Adrenal gland (tissue), 5 donors: Measurements from ENCODE around the gene GET3.

Source experiments
- CTCF ChIP-seq, 6 experiments: fragments of 450-650 bp in 4 of 6; fragments of 200-600 bp in 2 of 6; sonication (generic) in 1 of 6; IDR thresholded peaks; 1 replicate in 5 of 6; 2 replicates in 1 of 6; pipeline versions ENCODE4 v1.5.1 to v1.8.0; 2016 to 2021; ENCODE audit warnings: antibody characterized with exemption in 6 of 6, mild to moderate bottlenecking in 2 of 6, moderate library complexity in 1 of 6
- POLR2A ChIP-seq, 2 donors: fragments of 450-650 bp; IDR thresholded peaks; one replicate each; pipeline ENCODE4 v1.6.1; 2017; ENCODE audit warnings: antibody characterized with exemption in 2 of 2, mild to moderate bottlenecking in 2 of 2, moderate library complexity in 1 of 2
- donor health status: DM: no; HTN: no; CAD: no.

- no peak for TF ChIP-seq CTCF (IDR thresholded peaks at IDR 0.05)
- TF ChIP-seq POLR2A (IDR thresholded peaks at IDR 0.05) = no peak
Measured at GRCh38 chr19:12695514-12695913, 41.8 kb upstream of the GET3 start.
